GM23248 (cell line): Measurements from ENCODE around the gene SHISA6.

ENCODE experiments used
- EZH2 ChIP-seq: fragments of 200-600 bp; sonication (generic); IDR thresholded peaks from 2 replicates; pipeline ENCODE4 v1.6.1; 2018; ENCODE audit warnings: antibody characterized with exemption, mild to moderate bottlenecking; ENCODE audit not compliant: insufficient read depth, poor library complexity, severe bottlenecking
- EZH2phosphoT487 ChIP-seq: fragments of 200-600 bp; sonication (generic); IDR thresholded peaks from 2 replicates; pipeline ENCODE4 v1.6.1; 2018; ENCODE audit warnings: antibody characterized with exemption, moderate library complexity, mild to moderate bottlenecking, low read depth; ENCODE audit not compliant: insufficient read depth

GRCh38 chr17:11493936-11494335, 252.9 kb downstream of the SHISA6 start:
- TF ChIP-seq EZH2phosphoT487 (no peak), EZH2 (no peak)
